Neural cell (in vitro differentiated cells): ENCODE results near the gene CACNA1A.

Experiments
- CTCF ChIP-seq: fragments of 450-650 bp; IDR thresholded peaks from 2 replicates; pipeline ENCODE4 v1.5.1; 2014; ENCODE audit warnings: antibody characterized with exemption, mild to moderate bottlenecking, moderate library complexity; ENCODE audit not compliant: poor library complexity, severe bottlenecking
- EZH2 ChIP-seq: fragments of 200-600, 300-800 bp; shearing (Covaris generic), sonication (generic); IDR thresholded peaks from 2 replicates; pipeline ENCODE4 v1.6.1; 2014; ENCODE audit warnings: antibody characterized with exemption, low read length, borderline replicate concordance, mild to moderate bottlenecking; ENCODE audit not compliant: insufficient read depth, poor library complexity, severe bottlenecking
- POLR2AphosphoS5 ChIP-seq: IDR thresholded peaks from 2 replicates; pipeline ENCODE4 v1.6.1; 2012
- REST ChIP-seq: IDR thresholded peaks from 2 replicates; pipeline ENCODE4 v1.6.1; 2012; ENCODE audit warnings: borderline replicate concordance
- SMC3 ChIP-seq: fragments of 450-650 bp; conservative IDR thresholded peaks from 2 replicates; pipeline ENCODE4 v1.6.1; 2014; ENCODE audit warnings: antibody characterized with exemption, mild to moderate bottlenecking, moderate library complexity; ENCODE audit not compliant: poor library complexity
- TAF1 ChIP-seq: IDR thresholded peaks from 2 replicates; pipeline ENCODE4 v1.6.1; 2012; ENCODE audit warnings: low read depth

GRCh38 chr19:13189600-13189999 is 316.7 kb downstream of the CACNA1A start:
- TF ChIP-seq CTCF, result no peak
- no peak for TF ChIP-seq REST
- no peak for TF ChIP-seq TAF1
- no peak for TF ChIP-seq SMC3
- no peak for TF ChIP-seq POLR2AphosphoS5
- no peak for TF ChIP-seq EZH2
